Keratinocyte (primary cell): ENCODE measurements around the gene VEZT. TPM values are rescaled to one million over a fixed set of nuclear protein-coding genes. Genes with fewer than 3 reads are reported as not detected.

ENCODE experiments used
- DNase-seq: peaks from one replicate; pipeline ENCODE4 v3.0.0-alpha.2; 2011; ENCODE audit warnings: low read depth, missing footprints, low spot score
- FAIRE-seq: peaks from 2 replicates; lab custom pipeline; 2011; peaks lifted over from hg19 to GRCh38; lab: Jason Lieb, UNC
- H2AFZ ChIP-seq: 2 replicates; pipeline ENCODE4 v1.6.0; 2012; ENCODE audit warnings: low read length, control low read depth, inconsistent platforms; ENCODE audit not compliant: control insufficient read depth
- H3K27ac ChIP-seq: 2 replicates; pipeline ENCODE4 v1.5.1; 2011; ENCODE audit warnings: low read length; ENCODE audit not compliant: control insufficient read depth, insufficient read depth
- H3K27me3 ChIP-seq: 3 replicates; pipeline ENCODE4 v1.6.0; 2011; ENCODE audit warnings: low read length; ENCODE audit not compliant: control insufficient read depth, insufficient read depth; ENCODE audit errors: extremely low read depth
- H3K36me3 ChIP-seq, 2 experiments: 2 replicates in 1 of 2; 3 replicates in 1 of 2; pipeline ENCODE4 v1.5.1; 2011; ENCODE audit warnings: low read length in 2 of 2, mild to moderate bottlenecking in 1 of 2; ENCODE audit not compliant: control insufficient read depth in 2 of 2, insufficient read depth in 2 of 2; ENCODE audit errors: extremely low read depth in 1 of 2
- H3K4me1 ChIP-seq: 3 replicates; pipeline ENCODE4 v1.5.1; 2011; ENCODE audit warnings: low read length; ENCODE audit not compliant: control insufficient read depth, insufficient read depth; ENCODE audit errors: extremely low read depth
- H3K4me2 ChIP-seq: 3 replicates; pipeline ENCODE4 v1.6.0; 2011; ENCODE audit warnings: low read depth, low read length; ENCODE audit not compliant: control insufficient read depth, insufficient read depth; ENCODE audit errors: extremely low read depth
- H3K4me3 ChIP-seq, 3 experiments: fragments of 200-600 bp in 1 of 3; sonication (generic) in 1 of 3; 2 replicates in 2 of 3; 3 replicates in 1 of 3; pipeline ENCODE4 v1.5.1; 2011 to 2016; ENCODE audit warnings: low read length in 3 of 3, mild to moderate bottlenecking in 3 of 3, control low read depth in 2 of 3, inconsistent platforms in 1 of 3, low read depth in 1 of 3, mixed read lengths in 1 of 3, mixed run types in 1 of 3, moderate library complexity in 1 of 3; ENCODE audit not compliant: control insufficient read depth in 2 of 3, insufficient read depth in 2 of 3; ENCODE audit errors: extremely low read depth in 1 of 3
- H3K79me2 ChIP-seq: 2 replicates; pipeline ENCODE4 v1.6.0; 2012; ENCODE audit warnings: low read length; ENCODE audit not compliant: control insufficient read depth, insufficient read depth
- H3K9ac ChIP-seq: 3 replicates; pipeline ENCODE4 v1.6.0; 2011; ENCODE audit warnings: low read length; ENCODE audit not compliant: control insufficient read depth, insufficient read depth; ENCODE audit errors: extremely low read depth
- H3K9me1 ChIP-seq: 3 replicates; pipeline ENCODE4 v1.6.0; 2011; ENCODE audit warnings: low read length; ENCODE audit not compliant: control insufficient read depth, insufficient read depth; ENCODE audit errors: extremely low read depth
- H3K9me3 ChIP-seq: 2 replicates; pipeline ENCODE4 v1.5.1; 2012; ENCODE audit warnings: low read depth, low read length; ENCODE audit not compliant: control insufficient read depth
- H4K20me1 ChIP-seq: 3 replicates; pipeline ENCODE4 v1.6.0; 2011; ENCODE audit warnings: low read length; ENCODE audit not compliant: control insufficient read depth, insufficient read depth; ENCODE audit errors: extremely low read depth
- CTCF ChIP-seq, 3 experiments: IDR thresholded peaks in 1 of 3; conservative IDR thresholded peaks in 1 of 3; optimal IDR thresholded peaks in 1 of 3; 2 replicates in 2 of 3; 3 replicates in 1 of 3; pipeline versions ENCODE3 to v1.5.1; 2011; ENCODE audit warnings: low read length in 3 of 3, mild to moderate bottlenecking in 3 of 3, moderate library complexity in 2 of 3, control low read depth in 1 of 3, inconsistent platforms in 1 of 3; ENCODE audit not compliant: insufficient read depth in 2 of 3; ENCODE audit errors: extremely low read depth in 1 of 3
- EZH2 ChIP-seq: IDR thresholded peaks from one replicate; pipeline ENCODE4 v1.6.1; 2012; ENCODE audit warnings: inconsistent platforms, mild to moderate bottlenecking, low read length, moderate library complexity
- dilution Hi-C: fragments of 300-500 bp; cut with MboI; formaldehyde crosslinking; loops from one replicate; pipeline ENCODE4 v1.7.0; 2020; ENCODE audit warnings: low sequenced_read_pairs; ENCODE audit not compliant: extremely low pct_ligation_motif_present
- polyA plus RNA-seq, 5 experiments: library from polyadenylated mRNA; depleted of rRNA in 3 of 5; stranded (reverse) in 3 of 5; stranded (forward) in 1 of 5; unstranded in 1 of 5; fragments of >200 nt; gene quantifications; 1 replicate in 1 of 5; 2 replicates in 3 of 5; 3 replicates in 1 of 5; pipeline versions ENCODE4 v1.2.1 to v1.2.3, GENCODE V29; 2011 to 2012; ENCODE audit warnings: missing spikeins in 2 of 5, low read depth in 1 of 5, low replicate concordance in 1 of 5

The VEZT gene
- polyA plus RNA-seq, 1 donor (not counting 4 experiments of a cell fraction or from before 2014, with no cell fraction given): 169 TPM

- Histone ChIP-seq H3K79me2 (peaks cover 66% of the 10 kb centered on the region), H3K36me3 (peaks cover 3 to 16% of the 10 kb centered on the region in 2 experiments), H4K20me1 (no peaks in the 10 kb centered on the region), H3K9me1 (peaks cover 4% of the 10 kb centered on the region), H3K4me1 (peaks cover 23% of the 10 kb centered on the region), H3K27me3 (no peaks in the 10 kb centered on the region), H3K9me3 (no peaks in the 10 kb centered on the region), H2AFZ (no peak overlapping the region), H3K27ac (no peak overlapping the region), H3K4me3 (no peak overlapping the region), H3K4me2 (no peak overlapping the region), H3K9ac (no peak overlapping the region)
- FAIRE-seq (no peak), DNase-seq (no peak)
- dilution Hi-C loops: no loop called here
- TF ChIP-seq EZH2 (no peak), CTCF (optimal IDR thresholded peaks at IDR 0.05 in 1 of 3, IDR thresholded peaks at IDR 0.05 in 1 of 3, conservative IDR thresholded peaks at IDR 0.05 in 1 of 3; ENCODE audit: extremely low read depth in 1 of 3, insufficient read depth in 2 of 3, low read length in 3 of 3) (no peak)
Observed at GRCh38 chr12:95179011-95179410, 38.6 kb upstream of the VEZT start.

- TF ChIP-seq CTCF (optimal IDR thresholded peaks at IDR 0.05 in 1 of 3, IDR thresholded peaks at IDR 0.05 in 1 of 3, conservative IDR thresholded peaks at IDR 0.05 in 1 of 3; ENCODE audit: extremely low read depth in 1 of 3, insufficient read depth in 2 of 3, low read length in 3 of 3): no peak
- TF ChIP-seq EZH2: no peak
- Histone ChIP-seq H3K27me3 (no peaks in the 10 kb centered on the region), H3K9me1 (peaks cover 4% of the 10 kb centered on the region), H2AFZ (no peak overlapping the region), H3K4me1 (peaks cover 18% of the 10 kb centered on the region), H3K4me2 (no peak overlapping the region), H3K27ac (no peak overlapping the region), H3K9me3 (no peaks in the 10 kb centered on the region), H3K79me2 (peaks cover 65% of the 10 kb centered on the region), H3K36me3 (peaks cover 3 to 16% of the 10 kb centered on the region in 2 experiments), H4K20me1 (no peaks in the 10 kb centered on the region), H3K9ac (no peak overlapping the region), H3K4me3 (no peak overlapping the region)
- DNase-seq (no peak), FAIRE-seq (no peak)
- dilution Hi-C loops: no loop called here
Observed at GRCh38 chr12:95181103-95181502, 36.5 kb upstream of the VEZT start.
